ENCODE measurements around the gene NUMB.

DNA sequence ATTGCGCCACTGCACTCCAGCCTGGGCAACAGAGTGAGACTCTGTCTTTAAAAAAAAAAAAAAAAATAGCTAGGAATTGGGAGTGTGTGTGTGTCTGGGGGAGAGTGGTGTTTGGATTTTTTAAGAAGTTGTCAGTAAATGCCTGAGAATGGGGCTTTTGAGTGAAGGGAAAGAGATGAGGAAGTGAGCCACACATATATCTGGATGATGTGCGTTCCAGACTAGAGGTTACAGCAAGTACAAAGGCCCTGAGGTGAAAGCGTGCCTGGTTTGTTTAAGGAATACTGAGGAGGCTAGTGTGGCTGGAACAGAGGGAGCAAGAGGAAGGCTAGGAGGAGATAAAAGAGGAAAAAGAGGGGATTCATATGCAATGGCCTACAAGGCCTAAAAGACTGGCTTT, 151.1 kb downstream of the NUMB start:
- TF ChIP-seq, protein P1, sequence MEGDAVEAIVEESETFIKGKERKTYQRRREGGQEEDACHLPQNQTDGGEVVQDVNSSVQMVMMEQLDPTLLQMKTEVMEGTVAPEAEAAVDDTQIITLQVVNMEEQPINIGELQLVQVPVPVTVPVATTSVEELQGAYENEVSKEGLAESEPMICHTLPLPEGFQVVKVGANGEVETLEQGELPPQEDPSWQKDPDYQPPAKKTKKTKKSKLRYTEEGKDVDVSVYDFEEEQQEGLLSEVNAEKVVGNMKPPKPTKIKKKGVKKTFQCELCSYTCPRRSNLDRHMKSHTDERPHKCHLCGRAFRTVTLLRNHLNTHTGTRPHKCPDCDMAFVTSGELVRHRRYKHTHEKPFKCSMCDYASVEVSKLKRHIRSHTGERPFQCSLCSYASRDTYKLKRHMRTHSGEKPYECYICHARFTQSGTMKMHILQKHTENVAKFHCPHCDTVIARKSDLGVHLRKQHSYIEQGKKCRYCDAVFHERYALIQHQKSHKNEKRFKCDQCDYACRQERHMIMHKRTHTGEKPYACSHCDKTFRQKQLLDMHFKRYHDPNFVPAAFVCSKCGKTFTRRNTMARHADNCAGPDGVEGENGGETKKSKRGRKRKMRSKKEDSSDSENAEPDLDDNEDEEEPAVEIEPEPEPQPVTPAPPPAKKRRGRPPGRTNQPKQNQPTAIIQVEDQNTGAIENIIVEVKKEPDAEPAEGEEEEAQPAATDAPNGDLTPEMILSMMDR (conservative IDR thresholded peaks at IDR 0.05; ENCODE audit: low read length) = no peak
- TF ChIP-seq EZH2phosphoT487 (IDR thresholded peaks at IDR 0.05; ENCODE audit: borderline replicate concordance, low read depth, low read length) = no peak
